Uterus (tissue), 2 donors: ENCODE data around the gene MINK1.

Source experiments
- CTCF ChIP-seq, 4 experiments: fragments of 200-600 bp in 2 of 4; fragments of 450-650 bp in 2 of 4; sonication (generic) in 2 of 4; IDR thresholded peaks; one replicate each; pipeline ENCODE4 v1.5.1; 2016 to 2019; ENCODE audit warnings: antibody characterized with exemption in 4 of 4, mild to moderate bottlenecking in 2 of 4, moderate library complexity in 1 of 4
- POLR2A ChIP-seq, 2 donors: fragments of 450-650 bp; IDR thresholded peaks; one replicate each; pipeline ENCODE4 v1.6.1; 2016; ENCODE audit warnings: antibody characterized with exemption in 2 of 2, mild to moderate bottlenecking in 1 of 2, moderate library complexity in 1 of 2

GRCh38 chr17:4846635-4847390 lies 13.7 kb downstream of the MINK1 start:
- no peak for TF ChIP-seq CTCF (IDR thresholded peaks at IDR 0.05)
- TF ChIP-seq POLR2A (IDR thresholded peaks at IDR 0.05), result no peak
